ENCODE data around the gene SETX.

The SETX gene

GRCh38 chr9:132351404-132352045 is 3.3 kb downstream of the SETX start:
- DNase-seq = no peak

DNA sequence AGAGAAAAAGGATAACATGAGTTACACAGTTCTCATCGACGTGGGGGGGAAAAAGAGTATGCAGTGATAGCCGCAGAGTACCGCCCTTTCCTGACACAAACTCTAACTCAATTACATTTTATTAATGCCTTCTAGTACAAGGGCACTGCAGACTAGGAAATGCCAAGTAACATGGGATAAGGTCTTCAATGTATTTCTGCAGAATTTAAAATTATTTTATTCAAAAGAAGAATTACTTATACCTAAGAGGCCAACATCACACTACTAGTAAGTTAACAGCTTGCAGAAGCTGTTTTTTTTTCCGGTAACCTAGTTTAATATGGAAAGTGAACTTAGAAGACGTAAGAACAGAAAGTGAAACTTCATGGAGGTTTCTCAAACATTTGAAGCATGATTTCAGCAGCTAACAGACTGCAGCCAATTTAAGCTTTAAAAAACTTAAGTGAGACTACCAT is 3.9 kb downstream of the SETX start:
- no peak for DNase-seq

DNA sequence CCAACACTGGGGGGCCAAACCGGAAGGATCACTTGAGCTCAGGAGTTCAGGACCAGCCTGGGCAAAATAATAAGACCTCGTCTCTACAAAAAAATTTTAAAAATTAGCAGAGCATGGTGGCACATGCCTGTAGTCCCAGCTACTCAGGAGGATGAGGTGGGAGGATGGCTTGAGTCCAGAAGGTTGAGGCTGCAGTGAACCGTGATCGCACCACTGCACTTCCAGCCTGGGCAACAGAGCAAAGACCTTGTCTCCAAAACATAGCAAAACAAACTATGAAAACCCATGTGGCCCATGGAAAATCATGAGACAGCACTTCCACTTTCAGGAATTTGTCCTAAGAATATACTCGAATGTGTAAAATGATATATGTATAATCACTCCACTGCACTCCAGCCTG is 6.1 kb downstream of the SETX start:
- DNase-seq = no peak

- DNase-seq = no peak
These were observed 8.6 kb downstream of the SETX start for GRCh38 chr9:132346177-132346576.

- no peak for DNase-seq
These were observed 13.5 kb downstream of the SETX start for GRCh38 chr9:132341177-132341840.

- DNase-seq = no peak
These were observed 20.4 kb downstream of the SETX start for GRCh38 chr9:132334364-132334763.

- DNase-seq = no peak
These were observed 21.2 kb downstream of the SETX start for GRCh38 chr9:132333556-132333955.

GRCh38 chr9:132328580-132328979 is 26.2 kb downstream of the SETX start:
- no peak for DNase-seq

GRCh38 chr9:132327537-132327936 is 27.2 kb downstream of the SETX start:
- no peak for DNase-seq

- no peak for DNase-seq
These were observed 30.4 kb downstream of the SETX start for GRCh38 chr9:132324425-132324824.

GRCh38 chr9:132319421-132320110 is 35.2 kb downstream of the SETX start:
- DNase-seq = no peak

DNA sequence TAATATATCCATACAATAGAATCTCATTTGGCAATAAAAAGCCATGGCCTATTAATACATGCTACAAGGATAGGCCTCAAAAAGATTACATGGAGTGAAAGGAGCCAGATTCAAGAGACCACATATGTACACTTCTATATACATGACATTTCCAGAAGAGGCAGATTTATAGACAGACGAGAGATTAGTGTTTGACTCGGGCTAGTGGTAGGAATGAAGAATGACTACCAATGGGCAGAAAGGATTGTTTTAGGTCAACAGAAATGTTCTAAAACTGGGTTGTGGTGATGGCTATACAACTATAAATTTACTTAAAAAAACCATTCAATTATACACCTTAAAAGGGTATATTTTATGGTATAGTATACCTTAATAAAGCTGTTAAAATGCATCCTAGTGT is 41.9 kb downstream of the SETX start:
- no peak for DNase-seq

DNA sequence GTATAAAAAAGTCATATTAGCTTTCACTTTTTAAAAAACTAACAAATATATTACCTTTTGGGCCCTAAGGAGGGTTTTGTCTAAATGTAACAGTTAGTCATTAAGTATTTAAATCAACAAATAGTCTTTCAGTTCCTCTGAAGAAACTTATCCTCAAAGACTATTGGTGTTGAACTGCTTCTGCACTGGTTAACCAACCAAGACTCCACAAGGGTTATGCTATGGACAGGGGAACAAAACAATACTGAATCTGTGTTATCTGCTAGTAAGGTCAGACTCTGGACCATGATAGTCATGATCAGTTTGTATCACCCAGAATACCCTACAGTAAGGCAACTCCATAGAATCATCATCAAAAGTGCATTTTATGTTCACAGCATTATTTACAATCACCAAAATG is 42.4 kb downstream of the SETX start:
- no peak for DNase-seq

DNA sequence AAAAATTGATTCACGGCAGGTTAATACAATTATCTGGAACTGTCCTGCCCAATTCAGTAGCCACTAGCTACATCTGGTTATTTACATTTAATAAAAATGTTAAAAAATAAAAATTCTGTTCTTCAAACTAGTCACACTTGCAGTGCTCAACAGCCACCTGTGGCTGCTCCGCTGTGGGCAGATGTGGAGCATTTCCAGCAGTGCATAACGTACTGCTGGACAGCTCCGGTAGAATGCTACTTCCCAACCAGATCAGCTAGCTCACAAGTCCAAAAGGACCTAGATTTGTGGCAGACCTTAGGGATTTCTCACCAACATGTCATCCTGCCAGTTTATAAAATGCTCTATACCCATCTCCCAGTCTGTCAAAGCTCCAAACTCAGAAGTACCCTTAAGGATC is 42.8 kb downstream of the SETX start:
- no peak for DNase-seq

- DNase-seq = no peak
These were observed 45.7 kb downstream of the SETX start for GRCh38 chr9:132309056-132309455.

DNA sequence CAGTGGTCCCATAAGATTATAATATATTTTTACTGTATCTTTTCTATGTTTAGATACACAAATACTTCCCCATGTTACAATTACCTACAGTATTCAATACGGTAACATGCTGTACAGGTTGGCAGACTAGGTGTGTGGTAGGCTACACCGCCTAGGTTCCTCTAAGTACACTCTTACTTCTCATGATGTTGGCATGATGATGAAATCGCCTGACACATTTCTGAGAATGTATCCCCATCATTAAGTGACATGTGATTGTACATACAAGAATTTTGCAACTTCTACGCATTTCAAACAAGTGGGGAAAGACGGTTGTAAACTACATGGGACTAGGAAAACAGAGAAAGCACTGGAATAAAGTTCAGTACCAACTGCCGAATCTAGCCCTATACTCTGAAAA is 53.3 kb downstream of the SETX start:
- DNase-seq = no peak

DNA sequence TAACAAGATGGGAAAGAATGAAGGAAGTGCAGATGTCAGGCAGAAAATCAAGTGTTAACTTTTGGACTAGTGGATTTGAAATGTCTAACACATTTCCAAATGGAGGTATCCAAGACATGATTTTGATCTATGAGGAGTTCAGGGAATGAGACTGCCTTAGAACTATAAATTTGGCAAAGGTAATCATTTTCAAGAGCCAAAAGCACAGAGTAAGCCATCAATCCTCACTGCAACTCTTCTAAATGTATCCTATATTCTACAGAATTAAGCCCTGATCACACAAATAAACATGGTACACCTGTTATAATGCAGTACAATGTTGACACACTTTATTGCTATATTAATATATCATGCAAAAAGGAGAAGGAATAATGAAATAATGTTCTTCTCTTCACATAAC is 55.6 kb downstream of the SETX start:
- no peak for DNase-seq

GRCh38 chr9:132295181-132295580 is 59.6 kb downstream of the SETX start:
- DNase-seq = no peak

DNA sequence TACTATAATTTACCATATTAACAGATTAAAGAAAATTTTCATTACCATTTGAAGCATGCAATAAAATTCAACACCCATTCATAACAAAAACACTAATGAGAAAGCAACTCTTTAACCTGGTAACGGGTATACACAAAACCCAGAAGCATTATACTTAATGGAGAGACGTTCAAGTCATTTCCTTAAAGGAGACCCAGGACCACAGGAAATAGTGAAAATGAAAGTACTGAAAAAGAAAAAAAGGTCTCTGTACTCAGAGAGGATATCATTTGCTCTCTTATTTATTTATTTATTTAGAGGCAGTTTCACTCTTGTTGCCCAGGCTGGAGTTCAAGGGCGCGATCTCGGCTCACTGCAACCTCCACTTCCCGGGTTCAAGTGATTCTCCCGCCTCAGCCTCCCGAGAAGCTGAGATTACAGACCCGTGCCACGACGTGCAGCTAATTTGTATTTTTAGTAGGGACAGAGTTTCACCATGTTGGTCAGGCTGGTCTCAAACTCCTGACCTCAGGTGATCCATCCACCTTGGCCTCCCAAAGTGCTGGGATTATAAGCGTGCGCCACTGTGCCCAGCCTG is 61.6 kb downstream of the SETX start:
- DNase-seq = no peak

GRCh38 chr9:132288966-132289365 is 65.8 kb downstream of the SETX start:
- DNase-seq = no peak

DNA sequence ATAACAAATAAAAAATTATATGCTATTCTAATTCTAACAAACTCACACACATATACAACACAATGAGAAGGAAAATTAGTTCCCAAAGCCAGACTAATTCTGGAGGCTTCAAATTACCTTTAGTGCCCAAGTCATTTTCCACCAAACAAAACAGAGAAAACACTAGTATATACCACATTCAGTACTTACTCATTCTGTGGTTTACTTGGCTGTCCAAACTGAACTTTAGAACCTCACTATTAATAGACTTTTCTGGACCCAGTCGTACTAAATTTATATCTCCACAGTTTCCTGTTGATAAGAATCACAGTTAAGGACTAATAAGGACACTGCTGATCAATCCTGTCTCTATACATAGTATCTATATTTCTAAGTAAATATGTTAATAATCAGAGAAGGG is 66.4 kb downstream of the SETX start:
- DNase-seq = no peak

GRCh38 chr9:132287256-132287760 is 67.5 kb downstream of the SETX start:
- DNase-seq = no peak

DNA sequence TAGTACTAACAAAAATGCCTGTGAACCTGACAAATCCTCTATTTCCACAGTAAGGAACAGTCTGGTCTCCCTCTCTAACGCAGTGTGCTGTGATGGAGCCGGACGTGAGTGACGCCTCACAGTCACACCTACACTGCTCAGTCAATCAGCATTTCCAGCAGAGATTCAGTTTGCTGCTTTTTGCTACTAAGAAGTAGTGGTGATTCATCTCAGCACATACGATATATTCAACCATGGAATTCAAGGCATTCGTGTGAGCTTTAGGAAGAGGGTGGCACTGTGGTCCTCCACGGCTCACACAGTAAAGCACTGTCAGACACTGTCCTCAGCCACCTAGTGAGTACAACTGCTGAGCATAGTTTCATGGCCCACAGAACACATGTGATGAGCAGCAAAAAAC is 70.9 kb downstream of the SETX start:
- DNase-seq = no peak

DNA sequence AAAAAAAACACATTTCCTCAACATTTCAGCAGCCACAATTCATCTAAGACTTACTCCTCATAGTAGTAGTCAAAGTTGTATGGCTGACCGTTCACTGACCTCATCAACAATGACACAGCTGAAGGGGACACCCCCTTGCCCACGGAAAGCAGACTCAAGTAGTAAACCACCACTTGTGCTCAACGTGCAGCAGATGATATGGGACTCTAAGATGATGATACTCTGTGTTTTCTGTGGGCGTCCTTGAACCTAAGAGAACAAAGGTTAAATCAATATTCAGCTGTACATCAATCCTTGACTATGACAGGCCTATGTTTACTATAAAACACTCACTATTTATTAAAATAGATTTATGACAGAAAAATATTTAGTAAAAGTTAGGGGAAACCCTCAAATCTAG is 71.6 kb downstream of the SETX start:
- DNase-seq = no peak
